ENCODE results near the gene ADAMTSL3.
A peak's percentile ranks its signal among the peaks of the same experiment; 100 is the strongest.
"Not testable (repeated sequence)": the region's sequence is repeated elsewhere in the genome, so short reads cannot be mapped to it uniquely, and the experiment has no call there.

ADAMTSL3 gene

GRCh38 chr15:84037301-84037700 is 383.4 kb downstream of the ADAMTSL3 start:
- no peak for DNase-seq (ENCODE audit: low read depth)

- DNase-seq (ENCODE audit: low read depth), result not testable (repeated sequence)
These were observed 388.6 kb downstream of the ADAMTSL3 start for GRCh38 chr15:84042434-84043056.

- DNase-seq (ENCODE audit: low read depth), result no peak
These were observed 392.2 kb downstream of the ADAMTSL3 start for GRCh38 chr15:84046064-84046637.

GRCh38 chr15:84049480-84049879 is 395.6 kb downstream of the ADAMTSL3 start:
- not testable (repeated sequence) for DNase-seq (ENCODE audit: low read depth)

- no peak for DNase-seq (ENCODE audit: low read depth)
These were observed 396.2 kb downstream of the ADAMTSL3 start for GRCh38 chr15:84050076-84050475.

- not testable (repeated sequence) for DNase-seq (ENCODE audit: low read depth)
These were observed 397.2 kb downstream of the ADAMTSL3 start for GRCh38 chr15:84051146-84051545.

GRCh38 chr15:84054544-84054943 is 400.6 kb downstream of the ADAMTSL3 start:
- not testable (repeated sequence) for DNase-seq (ENCODE audit: low read depth)

GRCh38 chr15:84057714-84058331 is 403.9 kb downstream of the ADAMTSL3 start:
- no peak for DNase-seq (ENCODE audit: low read depth)

GRCh38 chr15:84063674-84064073 is 409.8 kb downstream of the ADAMTSL3 start:
- not testable (repeated sequence) for DNase-seq (ENCODE audit: low read depth)

GRCh38 chr15:84068674-84069073 is 414.8 kb downstream of the ADAMTSL3 start:
- not testable (repeated sequence) for DNase-seq (ENCODE audit: low read depth)

- not testable (repeated sequence) for DNase-seq (ENCODE audit: low read depth)
These were observed 424.1 kb downstream of the ADAMTSL3 start for GRCh38 chr15:84078038-84078437.

- not testable (repeated sequence) for DNase-seq (ENCODE audit: low read depth)
These were observed 425.5 kb downstream of the ADAMTSL3 start for GRCh38 chr15:84079325-84079884.

- DNase-seq (ENCODE audit: low read depth), result peak; percentile 11
These were observed 426.2 kb downstream of the ADAMTSL3 start for GRCh38 chr15:84079885-84080777.

GRCh38 chr15:84080778-84081084 is 426.8 kb downstream of the ADAMTSL3 start:
- not testable (repeated sequence) for DNase-seq (ENCODE audit: low read depth)

GRCh38 chr15:84081391-84082168 is 427.7 kb downstream of the ADAMTSL3 start:
- DNase-seq (ENCODE audit: low read depth), result no peak

- no peak for DNase-seq (ENCODE audit: low read depth)
These were observed 428.8 kb downstream of the ADAMTSL3 start for GRCh38 chr15:84082739-84083138.

GRCh38 chr15:84086071-84086470 is 432.1 kb downstream of the ADAMTSL3 start:
- DNase-seq (ENCODE audit: low read depth), result not testable (repeated sequence)

Measured in activated T-cell treated with anti-CD3 and anti-CD28 coated beads for 1 hour (primary cell).